Prostate gland (tissue), 2 donors: ENCODE results near the gene LST1.

Experiments used
- POLR2A ChIP-seq: fragments of 450-650 bp; IDR thresholded peaks from one replicate; pipeline ENCODE4 v1.6.1; 2016; ENCODE audit warnings: antibody characterized with exemption, mild to moderate bottlenecking
- TF ChIP-seq, protein P1 (sequence below), 4 experiments: fragments of 200-600 bp in 2 of 4; fragments of 450-650 bp in 2 of 4; sonication (generic) in 2 of 4; IDR thresholded peaks; 1 replicate in 3 of 4; 2 replicates in 1 of 4; pipeline ENCODE4 v1.5.1; 2016 to 2019; ENCODE audit warnings: antibody characterized with exemption in 4 of 4, mild to moderate bottlenecking in 2 of 4, moderate library complexity in 2 of 4

DNA sequence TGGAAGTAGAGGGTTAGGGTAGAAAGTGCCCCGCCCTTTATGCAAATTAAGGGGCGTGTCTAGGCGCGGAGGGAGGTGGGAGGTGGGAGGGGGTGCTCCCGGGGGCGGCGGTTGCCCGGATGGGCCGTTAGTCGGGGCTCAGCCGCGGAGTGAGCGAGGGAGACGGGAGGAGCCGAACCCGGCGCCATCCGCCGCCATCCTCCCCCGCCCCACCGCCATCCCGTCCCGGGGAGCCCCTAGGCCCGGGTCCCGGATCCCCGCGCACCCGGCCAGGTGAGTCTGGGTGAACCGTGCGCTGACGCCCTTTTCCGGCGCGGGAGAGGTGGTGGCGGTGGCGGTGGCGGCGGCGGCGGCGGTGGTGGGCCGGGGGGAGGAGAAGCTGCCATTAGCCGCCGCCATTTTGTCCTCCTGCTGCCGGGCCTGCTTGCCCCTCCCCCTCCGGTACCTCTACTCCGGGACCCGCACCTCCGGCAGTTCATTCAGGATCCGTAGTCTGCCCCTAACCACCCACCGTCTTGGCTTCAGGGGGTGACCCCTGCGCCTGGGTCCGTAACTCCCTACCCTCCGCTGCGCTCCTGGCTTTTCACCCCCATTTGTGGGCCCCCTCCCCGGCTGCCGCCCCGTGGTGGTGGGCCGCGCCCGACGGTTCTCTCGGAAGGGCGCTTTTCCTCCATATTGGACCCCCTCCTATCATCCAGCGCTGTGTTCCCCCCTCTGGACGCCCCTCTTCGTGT is 34.7 kb downstream of the LST1 start, which contains the start of gene PRRC2A:
- TF ChIP-seq, protein P1, sequence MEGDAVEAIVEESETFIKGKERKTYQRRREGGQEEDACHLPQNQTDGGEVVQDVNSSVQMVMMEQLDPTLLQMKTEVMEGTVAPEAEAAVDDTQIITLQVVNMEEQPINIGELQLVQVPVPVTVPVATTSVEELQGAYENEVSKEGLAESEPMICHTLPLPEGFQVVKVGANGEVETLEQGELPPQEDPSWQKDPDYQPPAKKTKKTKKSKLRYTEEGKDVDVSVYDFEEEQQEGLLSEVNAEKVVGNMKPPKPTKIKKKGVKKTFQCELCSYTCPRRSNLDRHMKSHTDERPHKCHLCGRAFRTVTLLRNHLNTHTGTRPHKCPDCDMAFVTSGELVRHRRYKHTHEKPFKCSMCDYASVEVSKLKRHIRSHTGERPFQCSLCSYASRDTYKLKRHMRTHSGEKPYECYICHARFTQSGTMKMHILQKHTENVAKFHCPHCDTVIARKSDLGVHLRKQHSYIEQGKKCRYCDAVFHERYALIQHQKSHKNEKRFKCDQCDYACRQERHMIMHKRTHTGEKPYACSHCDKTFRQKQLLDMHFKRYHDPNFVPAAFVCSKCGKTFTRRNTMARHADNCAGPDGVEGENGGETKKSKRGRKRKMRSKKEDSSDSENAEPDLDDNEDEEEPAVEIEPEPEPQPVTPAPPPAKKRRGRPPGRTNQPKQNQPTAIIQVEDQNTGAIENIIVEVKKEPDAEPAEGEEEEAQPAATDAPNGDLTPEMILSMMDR (IDR thresholded peaks at IDR 0.05), result no peak
- peak; percentile 68 for TF ChIP-seq POLR2A
